SK-N-SH treated with all-trans-retinoic acid at 6 μM for 48 hours (cell line): ENCODE results near the gene SMOC2.

ENCODE experiments used
- ATAC-seq: fragments of 200-7000 bp; cut with Tn5 transposase; 3 replicates; pipeline ENCODE4 v1.9.1; 2020; ENCODE audit warnings: mild to moderate bottlenecking, moderate library complexity
- BACH2 ChIP-seq: fragments of 250-450 bp; sonication (Bioruptor Pico); IDR thresholded peaks from 2 replicates; pipeline ENCODE4 v1.9.0; 2021; ENCODE audit warnings: mild to moderate bottlenecking, borderline replicate concordance
- ISL1 ChIP-seq: fragments of 250-450 bp; sonication (Bioruptor Pico); IDR thresholded peaks from 2 replicates; pipeline ENCODE4 v2.1.2; 2022; ENCODE audit warnings: mild to moderate bottlenecking, moderate library complexity
- OSR1 ChIP-seq: fragments of 250-450 bp; sonication (Bioruptor Pico); IDR thresholded peaks from 2 replicates; pipeline ENCODE4 v1.8.0; 2022; ENCODE audit warnings: moderate library complexity, mild to moderate bottlenecking, inconsistent platforms
- PPARA ChIP-seq: fragments of 250-450 bp; sonication (Bioruptor Pico); IDR thresholded peaks from 2 replicates; pipeline ENCODE4 v1.5.0; 2020; ENCODE audit warnings: mild to moderate bottlenecking, borderline replicate concordance
- TCF4 ChIP-seq: fragments of 250-450 bp; sonication (Bioruptor Pico); IDR thresholded peaks from 2 replicates; pipeline ENCODE4 v1.8.0; 2021; ENCODE audit warnings: mild to moderate bottlenecking, moderate library complexity, borderline replicate concordance
- ZNF70 ChIP-seq: fragments of 450-650 bp; formaldehyde crosslinking; IDR thresholded peaks from 2 replicates; pipeline ENCODE4 v1.5.0; 2020; ENCODE audit warnings: mild to moderate bottlenecking, moderate library complexity
- ZNF8 ChIP-seq: fragments of 450-650 bp; formaldehyde crosslinking; IDR thresholded peaks from 2 replicates; pipeline ENCODE4 v1.5.0; 2020; ENCODE audit warnings: mild to moderate bottlenecking, moderate library complexity
- TF ChIP-seq, protein P1 (sequence below): fragments of 250-450 bp; sonication (Bioruptor Pico); IDR thresholded peaks from 2 replicates; pipeline ENCODE4 v1.5.1; 2020; ENCODE audit warnings: low read depth, mild to moderate bottlenecking, moderate library complexity
- TF ChIP-seq, protein P2 (sequence below): fragments of 250-450 bp; sonication (Bioruptor Pico); IDR thresholded peaks from 2 replicates; pipeline ENCODE4 v1.5.0; 2020; ENCODE audit warnings: mild to moderate bottlenecking, moderate library complexity
- TF ChIP-seq, protein P3 (sequence below): fragments of 250-450 bp; sonication (Bioruptor Pico); IDR thresholded peaks from 2 replicates; pipeline ENCODE4 v1.8.0; 2021; ENCODE audit warnings: low read depth, mild to moderate bottlenecking, moderate library complexity, borderline replicate concordance
- TF ChIP-seq, protein P4 (sequence below): fragments of 250-450 bp; sonication (Bioruptor Pico); IDR thresholded peaks from 2 replicates; pipeline ENCODE4 v1.8.0; 2020; ENCODE audit warnings: mild to moderate bottlenecking, moderate library complexity, borderline replicate concordance
- TF ChIP-seq, protein P5 (sequence below): fragments of 250-450 bp; sonication (Bioruptor Pico); IDR thresholded peaks from 2 replicates; pipeline ENCODE4 v1.5.1; 2021; ENCODE audit warnings: mild to moderate bottlenecking, moderate library complexity

SMOC2 gene

DNA sequence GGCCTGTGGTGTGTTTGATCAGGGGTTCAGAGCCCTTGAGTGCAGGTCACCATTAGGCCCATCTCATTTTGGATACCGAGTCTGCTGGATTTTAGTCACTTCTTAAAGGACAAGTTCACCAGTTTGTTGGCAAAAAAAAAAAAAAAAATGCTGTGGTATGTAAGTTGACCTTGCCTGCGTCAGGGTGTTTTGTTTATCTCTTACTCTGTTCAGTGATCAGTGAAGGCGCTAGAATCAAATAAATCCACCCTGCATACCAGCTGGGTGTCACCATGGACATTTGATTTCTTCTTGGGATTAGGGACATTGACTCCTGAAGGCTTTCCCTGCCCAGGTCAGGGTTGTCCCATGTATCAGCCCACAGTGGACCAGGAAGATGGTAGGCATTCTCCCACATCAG lies 6.7 kb downstream of the SMOC2 start (continued):
- TF ChIP-seq, protein P1, sequence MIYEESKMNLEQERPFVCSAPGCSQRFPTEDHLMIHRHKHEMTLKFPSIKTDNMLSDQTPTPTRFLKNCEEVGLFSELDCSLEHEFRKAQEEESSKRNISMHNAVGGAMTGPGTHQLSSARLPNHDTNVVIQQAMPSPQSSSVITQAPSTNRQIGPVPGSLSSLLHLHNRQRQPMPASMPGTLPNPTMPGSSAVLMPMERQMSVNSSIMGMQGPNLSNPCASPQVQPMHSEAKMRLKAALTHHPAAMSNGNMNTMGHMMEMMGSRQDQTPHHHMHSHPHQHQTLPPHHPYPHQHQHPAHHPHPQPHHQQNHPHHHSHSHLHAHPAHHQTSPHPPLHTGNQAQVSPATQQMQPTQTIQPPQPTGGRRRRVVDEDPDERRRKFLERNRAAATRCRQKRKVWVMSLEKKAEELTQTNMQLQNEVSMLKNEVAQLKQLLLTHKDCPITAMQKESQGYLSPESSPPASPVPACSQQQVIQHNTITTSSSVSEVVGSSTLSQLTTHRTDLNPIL (CRISPR knock-in tag): no peak
- TF ChIP-seq ZNF70 (no peak), ZNF8 (CRISPR knock-in tag) (no peak)
- TF ChIP-seq, protein P2, sequence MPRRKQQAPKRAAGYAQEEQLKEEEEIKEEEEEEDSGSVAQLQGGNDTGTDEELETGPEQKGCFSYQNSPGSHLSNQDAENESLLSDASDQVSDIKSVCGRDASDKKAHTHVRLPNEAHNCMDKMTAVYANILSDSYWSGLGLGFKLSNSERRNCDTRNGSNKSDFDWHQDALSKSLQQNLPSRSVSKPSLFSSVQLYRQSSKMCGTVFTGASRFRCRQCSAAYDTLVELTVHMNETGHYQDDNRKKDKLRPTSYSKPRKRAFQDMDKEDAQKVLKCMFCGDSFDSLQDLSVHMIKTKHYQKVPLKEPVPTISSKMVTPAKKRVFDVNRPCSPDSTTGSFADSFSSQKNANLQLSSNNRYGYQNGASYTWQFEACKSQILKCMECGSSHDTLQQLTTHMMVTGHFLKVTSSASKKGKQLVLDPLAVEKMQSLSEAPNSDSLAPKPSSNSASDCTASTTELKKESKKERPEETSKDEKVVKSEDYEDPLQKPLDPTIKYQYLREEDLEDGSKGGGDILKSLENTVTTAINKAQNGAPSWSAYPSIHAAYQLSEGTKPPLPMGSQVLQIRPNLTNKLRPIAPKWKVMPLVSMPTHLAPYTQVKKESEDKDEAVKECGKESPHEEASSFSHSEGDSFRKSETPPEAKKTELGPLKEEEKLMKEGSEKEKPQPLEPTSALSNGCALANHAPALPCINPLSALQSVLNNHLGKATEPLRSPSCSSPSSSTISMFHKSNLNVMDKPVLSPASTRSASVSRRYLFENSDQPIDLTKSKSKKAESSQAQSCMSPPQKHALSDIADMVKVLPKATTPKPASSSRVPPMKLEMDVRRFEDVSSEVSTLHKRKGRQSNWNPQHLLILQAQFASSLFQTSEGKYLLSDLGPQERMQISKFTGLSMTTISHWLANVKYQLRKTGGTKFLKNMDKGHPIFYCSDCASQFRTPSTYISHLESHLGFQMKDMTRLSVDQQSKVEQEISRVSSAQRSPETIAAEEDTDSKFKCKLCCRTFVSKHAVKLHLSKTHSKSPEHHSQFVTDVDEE (CRISPR knock-in tag): no peak
- TF ChIP-seq, protein P3, sequence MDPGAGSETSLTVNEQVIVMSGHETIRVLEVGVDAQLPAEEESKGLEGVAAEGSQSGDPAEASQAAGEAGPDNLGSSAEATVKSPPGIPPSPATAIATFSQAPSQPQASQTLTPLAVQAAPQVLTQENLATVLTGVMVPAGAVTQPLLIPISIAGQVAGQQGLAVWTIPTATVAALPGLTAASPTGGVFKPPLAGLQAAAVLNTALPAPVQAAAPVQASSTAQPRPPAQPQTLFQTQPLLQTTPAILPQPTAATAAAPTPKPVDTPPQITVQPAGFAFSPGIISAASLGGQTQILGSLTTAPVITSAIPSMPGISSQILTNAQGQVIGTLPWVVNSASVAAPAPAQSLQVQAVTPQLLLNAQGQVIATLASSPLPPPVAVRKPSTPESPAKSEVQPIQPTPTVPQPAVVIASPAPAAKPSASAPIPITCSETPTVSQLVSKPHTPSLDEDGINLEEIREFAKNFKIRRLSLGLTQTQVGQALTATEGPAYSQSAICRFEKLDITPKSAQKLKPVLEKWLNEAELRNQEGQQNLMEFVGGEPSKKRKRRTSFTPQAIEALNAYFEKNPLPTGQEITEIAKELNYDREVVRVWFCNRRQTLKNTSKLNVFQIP: no peak

DNA sequence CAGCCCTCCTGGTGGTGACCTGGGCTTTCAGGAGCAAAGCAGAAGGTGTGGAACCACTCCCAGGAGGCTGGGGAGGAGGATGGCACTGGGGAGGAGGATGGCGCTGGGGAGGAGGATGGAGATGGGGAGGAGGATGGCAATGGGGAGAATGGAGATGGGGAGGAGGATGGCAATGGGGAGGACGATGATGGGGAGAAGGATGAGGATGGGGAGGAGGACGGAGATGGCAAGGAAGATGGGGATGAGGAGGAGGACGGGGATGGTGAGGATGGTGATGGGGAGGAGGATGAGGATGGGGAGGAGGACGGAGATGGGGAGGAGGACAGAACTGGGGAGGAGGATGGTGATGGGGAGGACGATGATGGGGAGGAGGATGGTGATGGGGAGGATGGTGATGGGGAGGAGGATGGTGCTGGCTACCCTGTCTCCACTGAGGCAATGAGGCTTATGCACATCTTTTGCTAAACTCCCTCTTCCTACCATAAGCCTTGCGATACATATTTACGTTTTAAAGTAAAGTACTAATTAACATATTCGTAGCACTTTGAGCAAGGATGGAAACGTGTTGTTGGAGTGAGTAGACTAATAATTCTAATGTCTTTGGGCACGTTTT lies 7.4 kb downstream of the SMOC2 start:
- TF ChIP-seq, protein P3: no peak
- TF ChIP-seq TCF4 (CRISPR knock-in tag) (no peak), BACH2 (CRISPR knock-in tag) (no peak), ISL1 (no peak), PPARA (CRISPR knock-in tag) (no peak)
- TF ChIP-seq, protein P4, sequence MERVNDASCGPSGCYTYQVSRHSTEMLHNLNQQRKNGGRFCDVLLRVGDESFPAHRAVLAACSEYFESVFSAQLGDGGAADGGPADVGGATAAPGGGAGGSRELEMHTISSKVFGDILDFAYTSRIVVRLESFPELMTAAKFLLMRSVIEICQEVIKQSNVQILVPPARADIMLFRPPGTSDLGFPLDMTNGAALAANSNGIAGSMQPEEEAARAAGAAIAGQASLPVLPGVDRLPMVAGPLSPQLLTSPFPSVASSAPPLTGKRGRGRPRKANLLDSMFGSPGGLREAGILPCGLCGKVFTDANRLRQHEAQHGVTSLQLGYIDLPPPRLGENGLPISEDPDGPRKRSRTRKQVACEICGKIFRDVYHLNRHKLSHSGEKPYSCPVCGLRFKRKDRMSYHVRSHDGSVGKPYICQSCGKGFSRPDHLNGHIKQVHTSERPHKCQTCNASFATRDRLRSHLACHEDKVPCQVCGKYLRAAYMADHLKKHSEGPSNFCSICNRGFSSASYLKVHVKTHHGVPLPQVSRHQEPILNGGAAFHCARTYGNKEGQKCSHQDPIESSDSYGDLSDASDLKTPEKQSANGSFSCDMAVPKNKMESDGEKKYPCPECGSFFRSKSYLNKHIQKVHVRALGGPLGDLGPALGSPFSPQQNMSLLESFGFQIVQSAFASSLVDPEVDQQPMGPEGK (CRISPR knock-in tag): no peak
- TF ChIP-seq, protein P5, sequence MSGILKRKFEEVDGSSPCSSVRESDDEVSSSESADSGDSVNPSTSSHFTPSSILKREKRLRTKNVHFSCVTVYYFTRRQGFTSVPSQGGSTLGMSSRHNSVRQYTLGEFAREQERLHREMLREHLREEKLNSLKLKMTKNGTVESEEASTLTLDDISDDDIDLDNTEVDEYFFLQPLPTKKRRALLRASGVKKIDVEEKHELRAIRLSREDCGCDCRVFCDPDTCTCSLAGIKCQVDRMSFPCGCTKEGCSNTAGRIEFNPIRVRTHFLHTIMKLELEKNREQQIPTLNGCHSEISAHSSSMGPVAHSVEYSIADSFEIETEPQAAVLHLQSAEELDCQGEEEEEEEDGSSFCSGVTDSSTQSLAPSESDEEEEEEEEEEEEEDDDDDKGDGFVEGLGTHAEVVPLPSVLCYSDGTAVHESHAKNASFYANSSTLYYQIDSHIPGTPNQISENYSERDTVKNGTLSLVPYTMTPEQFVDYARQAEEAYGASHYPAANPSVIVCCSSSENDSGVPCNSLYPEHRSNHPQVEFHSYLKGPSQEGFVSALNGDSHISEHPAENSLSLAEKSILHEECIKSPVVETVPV (CRISPR knock-in tag): no peak
- TF ChIP-seq, protein P1 (CRISPR knock-in tag): no peak
- no peak for ATAC-seq

DNA sequence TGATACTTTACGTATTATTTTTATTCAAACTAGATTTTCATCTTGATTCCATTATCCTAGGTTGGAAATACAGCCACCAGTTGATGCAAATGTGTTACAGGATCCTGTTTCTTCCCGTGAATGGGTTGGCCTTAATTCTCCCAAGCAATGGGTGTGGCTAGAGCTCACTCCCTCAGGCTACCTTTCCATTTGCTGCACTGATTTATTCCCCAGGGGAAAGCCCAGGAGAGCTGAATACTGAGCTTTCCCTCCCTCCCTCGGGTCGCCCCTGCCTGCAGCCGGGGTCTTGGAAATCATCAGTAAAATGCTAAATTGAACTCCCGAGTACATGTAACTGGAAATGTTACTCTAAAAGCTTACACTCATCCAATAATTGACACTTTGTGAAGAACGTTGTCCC lies 9.9 kb downstream of the SMOC2 start:
- no peak for ATAC-seq
- TF ChIP-seq OSR1 (CRISPR knock-in tag) (no peak), TCF4 (CRISPR knock-in tag) (no peak)
- TF ChIP-seq, protein P2 (CRISPR knock-in tag): no peak
- TF ChIP-seq, all 23 proteins: peak for 0
